DMS114 treated with DMSO at 0.1 percent for 48 hours (cell line): ENCODE results near the gene AKT3.

Source experiments
- DNase-seq: peaks from one replicate; lab custom pipeline; 2025; ENCODE audit not compliant: unreplicated experiment; lab: John Stamatoyannopoulos, UW

AKT3 gene

DNA sequence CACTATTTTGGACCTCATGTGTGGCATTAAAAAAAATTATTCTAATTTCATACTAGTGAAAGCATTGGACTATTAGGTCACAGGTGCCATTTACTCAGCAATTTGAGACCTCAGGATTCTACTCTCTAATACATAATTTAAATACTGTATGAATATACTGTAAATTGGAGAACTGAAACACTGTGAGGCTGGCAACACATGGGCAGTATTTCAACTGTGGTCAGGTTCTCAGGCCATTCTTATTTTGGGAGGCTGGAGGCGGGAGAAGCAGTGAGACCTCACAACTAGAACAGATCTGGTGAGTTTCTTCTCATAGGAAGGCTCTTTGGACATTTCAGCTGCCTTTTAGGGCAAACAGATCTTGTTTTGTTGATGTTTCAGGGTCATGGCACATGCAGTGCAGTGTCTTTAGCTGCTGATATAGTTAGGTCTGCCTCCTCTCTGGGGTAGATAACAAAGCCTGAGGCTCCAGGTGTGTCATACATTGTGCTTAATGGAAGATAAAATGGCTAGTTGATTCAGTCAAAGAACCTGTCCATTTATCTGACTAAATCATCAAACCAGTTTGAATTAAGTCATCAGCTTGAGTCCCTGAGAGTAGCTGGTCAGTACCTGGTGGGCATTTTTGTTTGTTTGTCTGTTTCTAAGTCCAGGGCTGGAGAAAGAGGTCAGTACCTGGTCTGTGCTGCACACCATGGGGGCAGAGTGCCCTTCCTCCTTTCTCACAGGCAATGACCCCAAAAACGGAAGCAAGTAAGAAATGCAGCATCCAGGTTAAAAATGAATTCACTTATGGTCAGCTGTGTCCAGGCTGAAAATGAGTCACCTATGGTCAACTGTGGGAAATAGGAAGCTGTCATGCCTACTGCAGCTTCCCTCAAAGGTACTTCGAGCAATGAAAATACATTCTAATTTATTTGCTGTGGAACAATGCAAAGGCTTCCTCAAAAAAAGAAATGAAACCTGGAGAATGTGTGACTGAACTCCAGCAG lies 378.0 kb downstream of the AKT3 start:
- no peak for DNase-seq

DNA sequence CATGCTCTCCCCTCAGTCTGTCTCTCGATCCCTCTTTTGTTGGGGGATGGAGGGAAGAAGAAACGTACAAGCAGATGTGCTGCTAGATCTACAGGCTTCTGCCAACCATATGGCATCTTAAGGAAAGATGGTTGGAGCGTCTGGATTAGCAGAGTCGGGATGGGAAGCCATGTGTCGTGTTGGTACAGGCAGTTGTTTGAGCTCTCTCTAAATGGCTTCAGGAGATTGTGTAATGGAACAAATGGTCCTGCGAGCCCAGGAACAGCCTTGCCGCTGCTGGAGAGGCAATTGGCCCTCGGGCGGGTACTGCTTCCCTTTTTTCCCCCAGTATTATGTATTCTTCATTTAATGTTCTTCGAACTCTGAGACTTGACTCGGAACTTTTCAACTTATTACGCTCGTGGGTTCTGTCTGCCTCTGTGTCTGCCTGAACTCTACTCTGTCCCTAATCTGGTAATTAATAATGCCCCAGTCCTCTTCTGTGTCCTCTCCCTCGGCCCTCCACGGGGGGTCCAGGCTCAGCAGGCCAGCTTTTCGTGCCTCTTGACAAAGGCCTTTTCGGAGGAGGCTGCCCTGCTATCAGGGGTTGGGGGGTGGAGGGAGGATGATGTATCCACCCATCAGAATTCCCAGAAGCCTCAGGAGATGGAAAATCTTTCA lies 378.9 kb downstream of the AKT3 start:
- no peak for DNase-seq

DNA sequence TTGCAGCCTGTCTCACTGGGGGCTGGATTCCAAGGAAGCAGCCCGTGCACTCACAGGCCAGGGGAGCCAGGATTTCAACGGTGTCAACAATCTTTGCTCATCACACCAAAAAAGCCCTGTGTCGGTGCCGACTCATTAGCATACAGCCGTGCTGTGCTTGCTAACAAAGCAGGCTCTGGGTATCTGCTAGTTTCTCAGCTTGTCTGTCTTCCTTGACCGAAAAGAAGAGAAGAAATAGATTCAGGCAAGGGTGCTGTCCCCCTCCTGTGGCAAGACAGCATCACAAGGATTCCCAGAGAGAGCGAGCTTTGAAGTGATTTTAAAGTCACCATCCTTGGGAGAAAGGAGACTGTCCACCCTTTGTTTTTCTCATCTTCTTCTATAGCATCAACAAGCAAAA lies 379.5 kb downstream of the AKT3 start:
- DNase-seq = no peak

- no peak for DNase-seq
These were observed 380.5 kb downstream of the AKT3 start for GRCh38 chr1:243469497-243469896.

DNA sequence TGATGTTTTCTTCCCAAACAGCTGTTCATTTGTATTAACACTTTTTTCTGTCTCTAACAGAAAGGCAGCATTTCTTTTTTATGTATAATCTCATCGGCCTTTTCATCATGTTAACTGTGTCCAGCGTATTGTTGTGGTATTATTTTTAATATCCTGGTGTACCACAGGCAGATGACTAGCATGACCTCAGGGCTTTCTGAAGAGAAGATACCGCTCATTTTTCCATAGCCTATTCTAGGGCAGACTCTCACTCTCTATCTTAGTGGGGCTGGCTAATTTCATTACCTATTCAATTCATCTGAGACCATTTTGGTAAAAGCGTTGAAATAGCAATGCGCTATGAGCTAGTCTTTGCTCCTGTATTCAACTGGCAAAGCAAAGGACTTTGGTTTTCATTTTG lies 384.3 kb downstream of the AKT3 start:
- no peak for DNase-seq

GRCh38 chr1:243465081-243465480 lies 385.0 kb downstream of the AKT3 start:
- no peak for DNase-seq

DNA sequence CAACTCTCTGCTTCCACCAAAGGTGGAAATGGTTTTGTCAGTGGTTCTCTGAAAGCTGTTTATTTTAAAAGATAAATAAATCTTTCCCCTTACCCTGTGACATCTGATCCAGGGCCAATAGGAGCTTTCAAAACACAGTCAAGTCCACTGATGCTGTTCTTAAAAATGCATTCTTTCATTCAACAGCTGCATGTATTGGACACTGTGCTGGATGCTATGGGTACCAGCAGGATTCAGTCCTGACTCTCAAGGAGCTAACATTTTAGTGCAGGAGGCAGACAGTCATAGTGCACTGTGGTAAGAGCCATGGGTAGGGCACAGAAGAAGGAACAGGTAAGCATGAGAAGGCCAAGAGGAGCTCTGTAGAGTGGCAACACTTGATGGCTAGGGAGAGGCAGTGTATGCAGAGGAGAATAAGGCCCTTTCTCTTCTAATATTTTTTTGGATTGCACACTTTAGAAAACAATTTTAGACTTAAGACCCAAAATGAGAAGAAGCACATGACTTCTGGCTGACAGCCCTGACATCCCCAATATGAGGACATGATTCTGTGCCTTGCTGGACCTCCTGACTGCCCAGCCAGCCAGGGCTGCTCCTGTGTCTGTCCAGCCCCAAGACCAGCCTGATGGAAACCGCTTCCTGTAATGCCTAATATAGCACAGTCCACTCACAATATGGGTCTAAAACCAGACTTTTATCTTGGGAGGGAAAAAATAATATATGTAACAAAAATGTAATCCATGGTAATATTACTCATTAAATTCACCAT lies 386.9 kb downstream of the AKT3 start:
- DNase-seq = no peak

- no peak for DNase-seq
These were observed 388.3 kb downstream of the AKT3 start for GRCh38 chr1:243461700-243462099.

DNA sequence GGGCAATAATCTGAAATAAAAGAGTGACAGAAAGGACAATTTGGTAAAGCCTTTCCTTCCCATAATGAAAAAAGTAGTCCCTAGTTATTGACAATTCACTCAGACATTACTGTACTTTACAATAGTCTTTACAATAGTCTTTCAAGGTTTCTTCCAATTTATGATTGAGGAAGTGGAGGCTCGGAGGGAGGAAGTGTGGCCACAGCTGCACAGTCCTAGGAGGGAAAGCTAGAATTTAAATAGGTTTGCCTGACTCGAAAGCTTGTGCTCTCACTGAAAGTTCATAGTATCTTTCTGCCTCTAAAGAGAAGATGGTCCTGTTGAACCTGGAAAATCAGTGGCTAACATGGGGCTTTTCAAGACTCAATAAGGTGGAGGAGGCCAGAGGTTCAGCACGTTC lies 391.0 kb downstream of the AKT3 start:
- DNase-seq = no peak

DNA sequence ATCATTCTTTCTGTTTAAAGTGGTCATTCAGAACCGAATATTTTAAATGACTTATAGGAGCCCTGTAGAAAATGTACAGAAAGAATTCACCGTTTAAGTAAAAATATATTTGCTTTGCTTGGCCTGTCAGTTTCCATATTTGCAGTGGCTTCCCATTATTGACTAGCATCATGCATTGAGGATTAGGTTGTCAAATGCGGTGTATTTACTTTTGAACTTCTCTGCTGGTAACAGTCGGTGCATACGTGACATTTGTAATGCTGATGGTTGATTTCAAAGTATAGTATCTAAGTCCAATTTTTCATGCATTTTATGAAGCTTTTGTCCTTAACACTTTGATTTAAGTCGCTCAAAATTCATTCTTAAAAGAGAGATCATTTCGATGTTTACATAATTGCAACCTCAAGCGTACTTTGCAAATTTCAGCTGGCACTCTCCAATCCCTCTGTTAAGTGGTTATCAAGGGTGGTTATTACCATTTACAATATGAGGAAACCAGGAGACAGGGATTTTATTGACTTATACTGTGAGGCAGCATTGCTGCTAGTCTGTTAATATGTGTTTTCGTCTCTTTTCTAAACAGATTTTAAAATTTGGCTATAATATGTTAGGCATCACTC lies 392.6 kb downstream of the AKT3 start:
- DNase-seq = no peak

GRCh38 chr1:243455760-243456651 lies 394.0 kb downstream of the AKT3 start:
- DNase-seq = no peak

- no peak for DNase-seq
These were observed 395.6 kb downstream of the AKT3 start for GRCh38 chr1:243454328-243454997.

- DNase-seq = no peak
These were observed 398.0 kb downstream of the AKT3 start for GRCh38 chr1:243452092-243452491.

DNA sequence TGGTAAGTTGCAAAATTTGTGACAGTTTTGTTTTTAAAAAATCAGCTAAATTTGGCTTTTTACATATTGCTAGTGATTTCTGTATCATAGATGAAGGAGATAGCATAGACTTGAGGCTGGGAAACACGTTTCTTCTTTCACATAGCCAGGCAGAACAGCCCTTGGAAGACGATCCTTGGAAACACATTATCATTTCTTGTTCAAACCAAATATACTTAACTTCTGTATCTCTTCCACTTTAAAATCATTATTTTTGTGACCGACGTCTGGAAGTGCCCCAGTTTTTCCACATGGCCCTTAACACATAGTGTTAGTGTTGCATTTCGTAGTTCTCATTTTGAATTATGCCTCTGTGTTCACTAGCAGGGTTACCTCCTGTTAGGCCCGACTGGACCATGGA lies 400.7 kb downstream of the AKT3 start:
- DNase-seq = no peak

GRCh38 chr1:243447844-243448243 lies 402.2 kb downstream of the AKT3 start:
- no peak for DNase-seq

- DNase-seq = no peak
These were observed 402.7 kb downstream of the AKT3 start for GRCh38 chr1:243447347-243447746.

- no peak for DNase-seq
These were observed 406.5 kb downstream of the AKT3 start for GRCh38 chr1:243443557-243443956.

- DNase-seq = no peak
These were observed 408.4 kb downstream of the AKT3 start for GRCh38 chr1:243441601-243442000.

DNA sequence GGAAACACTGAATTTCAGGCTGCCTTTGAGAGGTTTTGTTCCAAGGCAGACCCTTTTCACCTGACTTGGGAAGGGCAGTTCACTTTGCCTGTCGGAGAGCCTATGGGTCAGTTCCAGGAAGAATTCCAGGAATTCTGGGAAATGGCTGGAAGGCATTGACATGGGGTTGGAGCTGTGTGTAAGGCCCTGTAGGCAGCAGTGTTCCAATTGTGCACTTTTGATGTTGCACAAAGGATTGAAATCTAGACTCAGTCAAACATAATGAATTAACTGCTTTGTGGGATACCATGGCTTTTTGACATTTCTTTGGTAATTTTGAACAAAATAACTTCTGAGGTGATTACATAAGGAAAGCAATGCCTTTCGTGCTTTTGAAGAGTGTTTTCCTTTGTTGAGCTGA lies 409.6 kb downstream of the AKT3 start:
- no peak for DNase-seq

DNA sequence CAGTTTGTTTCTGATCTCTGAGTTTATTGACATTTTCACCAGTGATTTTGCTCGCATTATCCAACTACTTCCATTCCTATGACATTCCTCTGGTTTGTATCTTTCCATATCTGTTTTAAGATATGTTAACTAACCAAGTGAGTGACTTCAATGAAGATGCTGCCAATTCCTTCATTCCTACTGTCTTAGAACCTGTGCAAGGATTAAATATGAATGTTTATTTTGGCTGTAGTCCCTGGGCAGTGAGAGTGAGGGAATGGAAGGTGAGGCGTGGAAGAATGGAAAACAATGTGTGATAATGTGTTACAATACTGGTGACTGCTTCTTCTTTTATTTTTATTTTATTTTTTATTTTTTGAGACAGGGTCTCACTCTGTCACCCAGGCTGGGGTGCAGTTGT lies 411.2 kb downstream of the AKT3 start:
- no peak for DNase-seq
